HepG2 (cell line): ENCODE measurements around the gene DDX43. TPM values are rescaled to one million over a fixed set of nuclear protein-coding genes. Genes with fewer than 3 reads are reported as not detected.

Experiments
- ATAC-seq: fragments of 200-7000 bp; cut with Tn5 transposase; 3 replicates; pipeline ENCODE4 v1.9.1; 2020; ENCODE audit warnings: mild to moderate bottlenecking, moderate library complexity
- BruUV-seq: library from RNA; stranded (reverse); fragments of 400-500 nt; replicated peaks from 2 replicates; lab custom pipeline; 2021; lab: Mats Ljungman, UMichigan
- CTCF ChIA-PET: fragments of 300-600 bp; formaldehyde crosslinking; extraction: SDS; loops from one replicate; lab custom pipeline; 2021; ENCODE audit warnings: low total read pairs, inconsistent platforms, low intra/inter-chr PET ratio; lab: Yijun Ruan, JAX
- POLR2A ChIA-PET: fragments of 350-600 bp; sonication (Branson Sonifier 250); formaldehyde crosslinking; loops from one replicate; lab custom pipeline; 2020; ENCODE audit warnings: antibody characterized with exemption, inconsistent platforms; lab: Yijun Ruan, JAX
- DNase-seq: peaks from one replicate; pipeline ENCODE4 v3.0.0-alpha.2; 2015; ENCODE audit warnings: low spot score
- FAIRE-seq: peaks from 3 replicates; lab custom pipeline; 2011; peaks lifted over from hg19 to GRCh38; lab: Jason Lieb, UNC
- H2AFZ ChIP-seq: one replicate; pipeline ENCODE4 v1.6.1; 2011; ENCODE audit warnings: low read length, inconsistent platforms
- H3K27ac ChIP-seq: fragments of 300-600 bp; 3 replicates; pipeline ENCODE4 v1.8.0; 2011; ENCODE audit warnings: mixed run types, mild to moderate bottlenecking, mixed read lengths, low read length, inconsistent platforms; ENCODE audit not compliant: insufficient read depth; ENCODE audit errors: extremely low read length
- H3K27me3 ChIP-seq, 2 experiments: fragments of 200-600 bp in 1 of 2; 2 replicates in 1 of 2; 3 replicates in 1 of 2; pipeline versions ENCODE4 v1.6.0 to v1.8.0; 2011; ENCODE audit warnings: low read length in 2 of 2, mild to moderate bottlenecking in 2 of 2, moderate library complexity in 2 of 2, inconsistent platforms in 1 of 2; ENCODE audit not compliant: insufficient read depth in 2 of 2, control insufficient read depth in 1 of 2
- H3K36me3 ChIP-seq, 2 experiments: fragments of 200-600 bp in 1 of 2; replicated peaks in 1 of 2; 2 replicates in 1 of 2; 3 replicates in 1 of 2; pipeline versions ENCODE4 v1.5.1 to v1.8.0; 2011; ENCODE audit warnings: low read length in 2 of 2, inconsistent platforms in 1 of 2; ENCODE audit not compliant: insufficient read depth in 2 of 2, control insufficient read depth in 1 of 2
- H3K4me1 ChIP-seq: 2 replicates; pipeline ENCODE4 v1.5.1; 2012; ENCODE audit warnings: low read length, inconsistent platforms; ENCODE audit not compliant: insufficient read depth
- H3K4me2 ChIP-seq: 2 replicates; pipeline ENCODE4 v1.6.0; 2011; ENCODE audit warnings: low read depth, low read length, inconsistent platforms
- H3K4me3 ChIP-seq, 3 experiments: fragments of 200-600 bp in 1 of 3; sonication (generic), shearing (Covaris generic) in 1 of 3; replicated peaks in 1 of 3; 2 replicates each; pipeline ENCODE4 v1.5.1; 2011 to 2016; ENCODE audit warnings: low read length in 3 of 3, inconsistent platforms in 2 of 3, low read depth in 2 of 3, mild to moderate bottlenecking in 2 of 3, control low read depth in 1 of 3, mixed read lengths in 1 of 3; ENCODE audit not compliant: insufficient read depth in 1 of 3
- H3K79me2 ChIP-seq: one replicate; pipeline ENCODE4 v1.6.1; 2011; ENCODE audit warnings: low read length, inconsistent platforms; ENCODE audit not compliant: insufficient read depth
- H3K9ac ChIP-seq: 2 replicates; pipeline ENCODE4 v1.6.0; 2011; ENCODE audit warnings: mild to moderate bottlenecking, low read depth, low read length, inconsistent platforms; ENCODE audit not compliant: insufficient read depth
- H3K9me3 ChIP-seq: 2 replicates; pipeline ENCODE4 v1.5.1; 2012; ENCODE audit warnings: mild to moderate bottlenecking, low read length
- H4K20me1 ChIP-seq: 2 replicates; pipeline ENCODE4 v1.6.0; 2011; ENCODE audit warnings: inconsistent platforms, mild to moderate bottlenecking, low read length, moderate library complexity; ENCODE audit not compliant: insufficient read depth
- CBX2 ChIP-seq, 2 experiments: fragments of 200-600 bp in 1 of 2; sonication (generic); formaldehyde crosslinking in 1 of 2; IDR thresholded peaks; 2 replicates each; pipeline versions ENCODE4 v1.7.0 to v1.8.1; 2018 to 2022; ENCODE audit warnings: low read depth in 2 of 2, low read length in 1 of 2, mild to moderate bottlenecking in 1 of 2, missing genetic modification reagents in 1 of 2
- E2F5 ChIP-seq: sonication (generic); formaldehyde crosslinking; conservative IDR thresholded peaks from 2 replicates; pipeline ENCODE4 v1.4.0; 2020; ENCODE audit warnings: missing genetic modification reagents
- FOXJ3 ChIP-seq: sonication (generic); formaldehyde crosslinking; IDR thresholded peaks from 2 replicates; pipeline ENCODE4 v1.4.0; 2020; ENCODE audit warnings: missing genetic modification reagents, mild to moderate bottlenecking, borderline replicate concordance
- GTF3A ChIP-seq: sonication (generic); formaldehyde crosslinking; conservative IDR thresholded peaks from 2 replicates; pipeline ENCODE4 v1.4.0; 2020; ENCODE audit warnings: mild to moderate bottlenecking, missing genetic modification reagents
- MTF1 ChIP-seq: sonication (generic); formaldehyde crosslinking; IDR thresholded peaks from 2 replicates; pipeline ENCODE4 v1.5.0; 2020; ENCODE audit warnings: missing genetic modification reagents
- MXD1 ChIP-seq: sonication (generic); formaldehyde crosslinking; IDR thresholded peaks from 2 replicates; pipeline ENCODE4 v1.4.0; 2020; ENCODE audit warnings: mild to moderate bottlenecking, missing genetic modification reagents
- NFATC3 ChIP-seq: sonication (generic); formaldehyde crosslinking; IDR thresholded peaks from 2 replicates; pipeline ENCODE4 v1.5.1; 2020; ENCODE audit warnings: mild to moderate bottlenecking, missing genetic modification reagents
- NFE2 ChIP-seq: sonication (generic); formaldehyde crosslinking; IDR thresholded peaks from 2 replicates; pipeline ENCODE4 v1.4.0; 2020; ENCODE audit warnings: missing genetic modification reagents
- SMARCE1 ChIP-seq: fragments of 450-650 bp; IDR thresholded peaks from 2 replicates; pipeline ENCODE4 v1.6.1; 2017; ENCODE audit warnings: borderline replicate concordance
- SOX13 ChIP-seq, 3 experiments: fragments of 450-650 bp in 1 of 3; sonication (generic) in 1 of 3; formaldehyde crosslinking in 1 of 3; IDR thresholded peaks in 2 of 3; conservative IDR thresholded peaks in 1 of 3; 2 replicates each; pipeline versions ENCODE4 v1.5.0 to v1.6.1; 2016 to 2020; ENCODE audit warnings: antibody characterized with exemption in 1 of 3, mild to moderate bottlenecking in 1 of 3, missing compliant biosample characterization in 1 of 3, missing genetic modification reagents in 1 of 3, moderate library complexity in 1 of 3
- SYNCRIP ChIP-seq: fragments of 200-400 bp; formaldehyde crosslinking; IDR thresholded peaks from 2 replicates; pipeline ENCODE4 v1.6.1; 2018; ENCODE audit warnings: mild to moderate bottlenecking, low read depth, low read length; ENCODE audit not compliant: insufficient read depth
- TBP ChIP-seq: sonication (generic); formaldehyde crosslinking; IDR thresholded peaks from 2 replicates; pipeline ENCODE4 v1.5.0; 2020; ENCODE audit warnings: missing genetic modification reagents
- ZBTB25 ChIP-seq: IDR thresholded peaks from 2 replicates; pipeline ENCODE4 v1.6.1; 2018; ENCODE audit warnings: missing genetic modification reagents
- ZBTB7A ChIP-seq: sonication (generic); formaldehyde crosslinking; IDR thresholded peaks from 2 replicates; pipeline ENCODE4 v1.8.0; 2022; ENCODE audit warnings: mild to moderate bottlenecking, missing genetic modification reagents
- ZFP37 ChIP-seq: sonication (generic); formaldehyde crosslinking; IDR thresholded peaks from 2 replicates; pipeline ENCODE4 v1.4.0; 2020; ENCODE audit warnings: missing genetic modification reagents, borderline replicate concordance
- ZNF124 ChIP-seq: sonication (generic); formaldehyde crosslinking; IDR thresholded peaks from 2 replicates; pipeline ENCODE4 v1.4.0; 2020; ENCODE audit warnings: missing genetic modification reagents
- ZNF251 ChIP-seq: sonication (generic); formaldehyde crosslinking; IDR thresholded peaks from 2 replicates; pipeline ENCODE4 v1.9.0; 2021; ENCODE audit warnings: mild to moderate bottlenecking, missing genetic modification reagents
- ZNF333 ChIP-seq: sonication (generic); formaldehyde crosslinking; IDR thresholded peaks from 2 replicates; pipeline ENCODE4 v1.4.0; 2020; ENCODE audit warnings: mild to moderate bottlenecking, missing genetic modification reagents, borderline replicate concordance
- ZNF580 ChIP-seq: IDR thresholded peaks from 2 replicates; pipeline ENCODE4 v1.6.1; 2016; ENCODE audit warnings: low read depth, borderline replicate concordance
- ZNF616 ChIP-seq: sonication (generic); formaldehyde crosslinking; IDR thresholded peaks from 2 replicates; pipeline ENCODE4 v1.5.0; 2020; ENCODE audit warnings: low read depth, mild to moderate bottlenecking, missing genetic modification reagents
- ZNF746 ChIP-seq: sonication (generic); formaldehyde crosslinking; IDR thresholded peaks from 2 replicates; pipeline ENCODE4 v1.8.0; 2022; ENCODE audit warnings: mild to moderate bottlenecking, missing genetic modification reagents
- ZUFSP ChIP-seq: sonication (generic); formaldehyde crosslinking; IDR thresholded peaks from 2 replicates; pipeline ENCODE4 v1.9.0; 2021; ENCODE audit warnings: missing genetic modification reagents, mild to moderate bottlenecking, borderline replicate concordance
- WGBS: methylation state at CpG from one replicate; pipeline ENCODE4 v1.1.6; 2017; ENCODE audit warnings: low lambda C conversion rate; 5-methylcytosine and 5-hydroxymethylcytosine counted together
- in situ Hi-C: cut with HindIII; loops from 2 replicates; pipeline ENCODE4 v1.10.0; 2017; ENCODE audit warnings: low pct_unique_long_range_greater_than_20kb; ENCODE audit not compliant: extremely low pct_ligation_motif_present
- intact Hi-C: fragments of 100-400 bp; cut with micrococcal nuclease; formaldehyde crosslinking; loops from one replicate; pipeline ENCODE4 v1.10.0; 2022; ENCODE audit not compliant: unreplicated experiment
- polyA plus RNA-seq, 8 experiments: library from polyadenylated mRNA; depleted of rRNA in 3 of 8; stranded (reverse) in 7 of 8; unstranded in 1 of 8; fragments of >200 nt; fragmentation: Illumina TruSeq in 4 of 8; extraction: Trizol in 4 of 8; gene quantifications; 2 replicates each; pipeline versions ENCODE4 v1.2.1 to v1.2.3, GENCODE V29; 2011 to 2016; ENCODE audit warnings: low read depth in 4 of 8, missing spikeins in 1 of 8, mixed read lengths in 1 of 8; ENCODE audit not compliant: insufficient read depth in 1 of 8
- total RNA-seq, 5 experiments: library from RNA; depleted of rRNA; stranded (reverse); fragments of >200 nt; fragmentation: Illumina TruSeq; extraction: Trizol; gene quantifications; 2 replicates each; pipeline ENCODE4 v1.2.3, GENCODE V29; 2016; ENCODE audit warnings: low read depth in 1 of 5

The DDX43 gene
- total and polyA plus RNA-seq, 2 of the 13 experiments (the other 11 are each of a cell fraction or from before 2014, with no cell fraction given) = not detected

GRCh38 chr6:73364121-73364520 is 30.5 kb upstream of the DDX43 start (continued):
- TF ChIP-seq CBX2 (IDR thresholded peaks at IDR 0.05; ENCODE audit: low read depth, low read length) = no peak
- no peak for TF ChIP-seq CBX2 (CRISPR knock-in tag; IDR thresholded peaks at IDR 0.05; ENCODE audit: low read depth)
- no peak for TF ChIP-seq ZNF251 (CRISPR knock-in tag)
- TF ChIP-seq NFATC3 (CRISPR knock-in tag) = no peak
- TF ChIP-seq ZNF580 = no peak
- TF ChIP-seq ZBTB7A (CRISPR knock-in tag) = no peak
- TF ChIP-seq MTF1 (CRISPR knock-in tag) = no peak
- no peak for TF ChIP-seq ZFP37 (CRISPR knock-in tag)
- no peak for TF ChIP-seq NFE2 (CRISPR knock-in tag)
- no peak for TF ChIP-seq ZNF616
- no peak for TF ChIP-seq MXD1
- no peak for TF ChIP-seq SOX13 (IDR thresholded peaks at IDR 0.05)
- TF ChIP-seq SOX13 (CRISPR knock-in tag; conservative IDR thresholded peaks at IDR 0.05 in 1 of 2, IDR thresholded peaks at IDR 0.05 in 1 of 2) = no peak
- TF ChIP-seq E2F5 = no peak
- TF ChIP-seq, all 625 proteins: peak for 0

- Histone ChIP-seq H3K27me3 (peaks cover 0 to 30% of the 10 kb centered on the region in 2 experiments; a peak in 2 of 5 replicates), H3K9me3 (no peaks in the 10 kb centered on the region), H3K79me2 (no peaks in the 10 kb centered on the region), H3K4me2 (no peak overlapping the region), H3K36me3 (no peaks in the 10 kb centered on the region), H3K9ac (no peak overlapping the region), H3K4me3 (no peak overlapping the region), H4K20me1 (no peaks in the 10 kb centered on the region), H2AFZ (no peak overlapping the region), H3K27ac (no peak overlapping the region), H3K4me1 (no peaks in the 10 kb centered on the region)
- intact Hi-C loops = no loop called here
- in situ Hi-C loops = no loop called here
- ATAC-seq (no peak), FAIRE-seq (no peak), DNase-seq (no peak)
- ChIA-PET CTCF (no interaction called here), POLR2A (no interaction called here)
- BruUV-seq = no TSS peak
- WGBS = 13% methylated on average over 7 of the region's 9 CpGs
- no peak for TF ChIP-seq ZUFSP (CRISPR knock-in tag)
- TF ChIP-seq SYNCRIP = no peak
- TF ChIP-seq ZBTB25 = no peak
- no peak for TF ChIP-seq TBP (CRISPR knock-in tag)
- no peak for TF ChIP-seq ZNF124
- TF ChIP-seq SMARCE1 = no peak
- TF ChIP-seq GTF3A (CRISPR knock-in tag) = no peak
- no peak for TF ChIP-seq ZNF333 (CRISPR knock-in tag)
- TF ChIP-seq FOXJ3 (CRISPR knock-in tag) = no peak
- TF ChIP-seq ZNF746 (CRISPR knock-in tag) = no peak
Measured at GRCh38 chr6:73364549-73364948, 30.1 kb upstream of the DDX43 start.
